PC-9 (cell line): ENCODE measurements around the gene GPER1. TPM values are rescaled to one million over a fixed set of nuclear protein-coding genes. Genes with fewer than 3 reads are reported as not detected.

Experiments
- BruUV-seq: library from RNA; stranded (reverse); fragments of 400-500 nt; replicated peaks from 2 replicates; lab custom pipeline; 2021; lab: Mats Ljungman, UMichigan
- CTCF ChIA-PET: fragments of 300-600 bp; sonication (Branson Sonifier 250); formaldehyde crosslinking; loops from one replicate; lab custom pipeline; 2022; ENCODE audit warnings: antibody characterized with exemption; lab: Charles Lee
- POLR2A ChIA-PET: fragments of 300-600 bp; sonication (Branson Sonifier 250); formaldehyde crosslinking; loops from one replicate; lab custom pipeline; 2022; ENCODE audit warnings: antibody characterized with exemption; ENCODE audit not compliant: unreplicated experiment; lab: Charles Lee
- DNase-seq, 2 experiments: peaks; one replicate each; pipeline versions ENCODE4 v3.0.0 to v3.0.0-alpha.2; 2015 to 2022; ENCODE audit warnings: mixed read lengths in 1 of 2
- H2AFZ ChIP-seq: fragments of 200-600 bp; sonication (generic); 2 replicates; pipeline ENCODE4 v1.8.1; 2017; ENCODE audit warnings: antibody characterized with exemption
- H3F3A ChIP-seq: fragments of 200-600 bp; sonication (generic); 2 replicates; pipeline ENCODE4 v1.8.1; 2017; ENCODE audit warnings: antibody characterized with exemption, mild to moderate bottlenecking, low read depth; ENCODE audit not compliant: insufficient read depth
- H3K27ac ChIP-seq: fragments of 200-600 bp; sonication (generic); 2 replicates; pipeline ENCODE4 v1.6.1; 2016; ENCODE audit warnings: mixed run types
- H3K27me3 ChIP-seq: fragments of 200-600 bp; sonication (generic); 2 replicates; pipeline ENCODE4 v1.6.1; 2016; ENCODE audit warnings: low read depth, mixed run types; ENCODE audit not compliant: insufficient read depth
- H3K36me3 ChIP-seq: fragments of 200-600 bp; sonication (generic); 2 replicates; pipeline ENCODE4 v1.6.1; 2016; ENCODE audit warnings: low read depth, mixed run types
- H3K4me1 ChIP-seq: fragments of 200-600 bp; sonication (generic); replicated peaks from 2 replicates; pipeline ENCODE4 v1.6.1; 2016; ENCODE audit warnings: mixed run types; ENCODE audit not compliant: insufficient read depth
- H3K4me2 ChIP-seq: fragments of 200-600 bp; sonication (generic); 2 replicates; pipeline ENCODE4 v1.6.1; 2017; ENCODE audit warnings: mixed run types
- H3K4me3 ChIP-seq: fragments of 200-600 bp; sonication (generic); 2 replicates; pipeline ENCODE4 v1.6.1; 2016; ENCODE audit warnings: mixed run types
- H3K79me2 ChIP-seq: fragments of 200-600 bp; sonication (generic); 2 replicates; pipeline ENCODE4 v1.6.1; 2017; ENCODE audit warnings: low read depth, mixed run types
- H3K9me2 ChIP-seq: fragments of 200-600 bp; sonication (generic); 2 replicates; pipeline ENCODE4 v1.8.1; 2017; ENCODE audit warnings: mild to moderate bottlenecking; ENCODE audit not compliant: insufficient read depth
- H3K9me3 ChIP-seq: fragments of 200-600 bp; sonication (generic); 2 replicates; pipeline ENCODE4 v1.8.1; 2016; ENCODE audit warnings: low read depth; ENCODE audit not compliant: insufficient read depth
- H4K20me1 ChIP-seq: fragments of 200-600 bp; sonication (generic); 2 replicates; pipeline ENCODE4 v1.8.1; 2017; ENCODE audit not compliant: insufficient read depth
- EZH2 ChIP-seq: fragments of 200-600 bp; sonication (generic); IDR thresholded peaks from 2 replicates; pipeline ENCODE4 v1.8.0; 2017; ENCODE audit warnings: antibody characterized with exemption, low read depth
- intact Hi-C: fragments of 100-400 bp; cut with micrococcal nuclease; formaldehyde crosslinking; loops from one replicate; pipeline ENCODE4 v1.10.0; 2022; ENCODE audit not compliant: unreplicated experiment
- total RNA-seq: library from RNA; stranded (reverse); gene quantifications from 2 replicates; pipeline ENCODE4 v1.2.3, GENCODE V29; 2021
- TF ChIP-seq, protein P1 (sequence below): fragments of 200-600 bp; sonication (generic); conservative IDR thresholded peaks from 2 replicates; pipeline ENCODE4 v1.6.1; 2017; ENCODE audit warnings: mixed run types, antibody characterized with exemption, mild to moderate bottlenecking, moderate library complexity

GPER1 gene
- total RNA-seq, 1 experiment from 2014 or later, result 0.37 TPM

- no peaks in the 10 kb centered on the region for H3F3A ChIP-seq
- no peak overlapping the region for H3K4me2 ChIP-seq
- DNase-seq, result no peak
- H3K36me3 ChIP-seq, result no peaks in the 10 kb centered on the region
- no peaks in the 10 kb centered on the region for H3K4me1 ChIP-seq
- no peaks in the 10 kb centered on the region for H3K27me3 ChIP-seq
- TF ChIP-seq EZH2, result no peak
- TF ChIP-seq, protein P1, sequence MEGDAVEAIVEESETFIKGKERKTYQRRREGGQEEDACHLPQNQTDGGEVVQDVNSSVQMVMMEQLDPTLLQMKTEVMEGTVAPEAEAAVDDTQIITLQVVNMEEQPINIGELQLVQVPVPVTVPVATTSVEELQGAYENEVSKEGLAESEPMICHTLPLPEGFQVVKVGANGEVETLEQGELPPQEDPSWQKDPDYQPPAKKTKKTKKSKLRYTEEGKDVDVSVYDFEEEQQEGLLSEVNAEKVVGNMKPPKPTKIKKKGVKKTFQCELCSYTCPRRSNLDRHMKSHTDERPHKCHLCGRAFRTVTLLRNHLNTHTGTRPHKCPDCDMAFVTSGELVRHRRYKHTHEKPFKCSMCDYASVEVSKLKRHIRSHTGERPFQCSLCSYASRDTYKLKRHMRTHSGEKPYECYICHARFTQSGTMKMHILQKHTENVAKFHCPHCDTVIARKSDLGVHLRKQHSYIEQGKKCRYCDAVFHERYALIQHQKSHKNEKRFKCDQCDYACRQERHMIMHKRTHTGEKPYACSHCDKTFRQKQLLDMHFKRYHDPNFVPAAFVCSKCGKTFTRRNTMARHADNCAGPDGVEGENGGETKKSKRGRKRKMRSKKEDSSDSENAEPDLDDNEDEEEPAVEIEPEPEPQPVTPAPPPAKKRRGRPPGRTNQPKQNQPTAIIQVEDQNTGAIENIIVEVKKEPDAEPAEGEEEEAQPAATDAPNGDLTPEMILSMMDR, result no peak
- no peaks in the 10 kb centered on the region for H3K9me3 ChIP-seq
- BruUV-seq, result no TSS peak
- CTCF ChIA-PET, result no interaction called here
- H3K79me2 ChIP-seq, result 0 out of 2 replicates have a peak, but pooled peaks cover 8% of the 10 kb centered on the region
- no peaks in the 10 kb centered on the region for H3K9me2 ChIP-seq
- intact Hi-C loops, result no loop called here
- H2AFZ ChIP-seq, result no peak overlapping the region
- peaks cover 20% of the 10 kb centered on the region for H4K20me1 ChIP-seq
- POLR2A ChIA-PET, result no interaction called here
- H3K27ac ChIP-seq, result no peak overlapping the region
- no peak overlapping the region for H3K4me3 ChIP-seq
Observed at GRCh38 chr7:1093916-1094508, 6.1 kb downstream of the GPER1 start.

DNA sequence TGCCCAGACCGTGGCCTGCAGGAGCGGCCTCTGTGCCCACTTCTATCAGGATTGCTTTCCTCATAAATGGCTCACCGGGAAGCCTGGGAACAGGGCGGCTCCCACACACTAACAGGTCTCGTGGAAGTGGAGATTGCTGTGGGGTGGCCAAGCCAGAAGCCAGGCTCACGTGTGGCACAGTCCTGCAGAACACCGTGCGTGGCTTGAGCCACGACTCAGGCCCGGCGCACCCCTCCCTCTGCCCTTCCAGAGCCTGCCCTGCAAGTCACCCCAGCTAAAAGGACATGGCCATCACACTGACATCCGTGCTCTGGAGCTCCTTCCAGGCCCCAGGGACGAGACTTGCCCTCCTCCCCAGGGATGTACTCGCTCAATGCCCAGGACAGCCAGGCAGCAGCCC is 7.0 kb downstream of the GPER1 start:
- H3K79me2 ChIP-seq, result 0 out of 2 replicates have a peak, but pooled peaks cover 8% of the 10 kb centered on the region
- intact Hi-C loops, result no loop called here
- no peaks in the 10 kb centered on the region for H3K9me3 ChIP-seq
- BruUV-seq, result no TSS peak
- no peaks in the 10 kb centered on the region for H3F3A ChIP-seq
- no peaks in the 10 kb centered on the region for H3K27me3 ChIP-seq
- CTCF ChIA-PET, result no interaction called here
- DNase-seq, result no peak
- POLR2A ChIA-PET, result no interaction called here
- no peaks in the 10 kb centered on the region for H3K36me3 ChIP-seq
- no peak overlapping the region for H3K4me2 ChIP-seq
- no peak for TF ChIP-seq EZH2
- TF ChIP-seq, protein P1, result no peak
- H3K9me2 ChIP-seq, result no peaks in the 10 kb centered on the region
- H3K4me3 ChIP-seq, result no peak overlapping the region
- no peaks in the 10 kb centered on the region for H3K4me1 ChIP-seq
- no peak overlapping the region for H3K27ac ChIP-seq
- H2AFZ ChIP-seq, result no peak overlapping the region
- H4K20me1 ChIP-seq, result peaks cover 22% of the 10 kb centered on the region

- Histone ChIP-seq H3K27ac (no peak overlapping the region), H3K27me3 (no peaks in the 10 kb centered on the region), H3F3A (no peaks in the 10 kb centered on the region), H3K79me2 (0 out of 2 replicates have a peak, but pooled peaks cover 8% of the 10 kb centered on the region), H3K4me3 (no peak overlapping the region), H2AFZ (no peak overlapping the region), H3K9me2 (no peaks in the 10 kb centered on the region), H4K20me1 (peaks cover 26% of the 10 kb centered on the region), H3K4me1 (no peaks in the 10 kb centered on the region), H3K36me3 (no peaks in the 10 kb centered on the region), H3K9me3 (no peaks in the 10 kb centered on the region), H3K4me2 (no peak overlapping the region)
- CTCF ChIA-PET, result no interaction called here
- intact Hi-C loops, result no loop called here
- POLR2A ChIA-PET, result no interaction called here
- BruUV-seq, result no TSS peak
- no peak for DNase-seq
- TF ChIP-seq, protein P1, result no peak
- TF ChIP-seq EZH2, result no peak
Observed at GRCh38 chr7:1095621-1096155, 7.8 kb downstream of the GPER1 start.
